Rectal smooth muscle tissue (tissue), 1 donor: ENCODE results near the gene MSX1.

ENCODE experiments used
- H3K27ac ChIP-seq: one replicate; pipeline ENCODE4 v1.7.0; 2013; ENCODE audit warnings: low read depth, low read length, inconsistent platforms
- H3K27me3 ChIP-seq: one replicate; pipeline ENCODE4 v1.7.0; 2013; ENCODE audit warnings: low read length; ENCODE audit not compliant: control insufficient read depth, insufficient read depth
- H3K36me3 ChIP-seq: one replicate; pipeline ENCODE4 v1.7.0; 2013; ENCODE audit warnings: low read length; ENCODE audit not compliant: control insufficient read depth, insufficient read depth
- H3K4me1 ChIP-seq: one replicate; pipeline ENCODE4 v1.7.0; 2013; ENCODE audit warnings: low read length; ENCODE audit not compliant: control insufficient read depth, insufficient read depth
- H3K4me3 ChIP-seq: one replicate; pipeline ENCODE4 v1.7.0; 2013; ENCODE audit warnings: low read length
- H3K9ac ChIP-seq: one replicate; pipeline ENCODE4 v1.7.0; 2013; ENCODE audit warnings: low read length

The MSX1 gene

GRCh38 chr4:4843635-4844291, 15.7 kb upstream of the MSX1 start:
- H3K4me3 ChIP-seq = no peak overlapping the region

DNA sequence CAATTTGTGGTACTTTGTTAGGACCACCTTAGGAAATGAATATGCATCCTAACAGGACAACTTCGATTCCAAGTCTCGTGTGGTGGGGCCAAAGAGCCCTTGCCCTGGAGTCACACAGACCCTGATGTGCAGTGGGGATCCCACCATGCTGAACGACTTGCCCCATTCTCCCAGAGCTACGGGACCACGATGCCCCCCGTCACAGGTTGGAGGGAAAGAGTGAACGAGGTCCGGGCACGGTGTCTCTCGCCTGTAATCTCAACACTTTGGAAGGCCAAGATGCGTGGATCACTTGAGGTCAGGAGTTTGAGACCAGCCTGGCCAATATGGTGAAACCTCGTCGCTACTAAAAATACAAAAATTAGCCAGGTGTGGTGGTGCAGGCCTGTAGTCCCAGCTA, 14.4 kb upstream of the MSX1 start:
- no peaks in the 10 kb centered on the region for H3K4me1 ChIP-seq
- H3K9ac ChIP-seq = no peak overlapping the region
- no peak overlapping the region for H3K4me3 ChIP-seq
- H3K27me3 ChIP-seq = peaks cover 9% of the 10 kb centered on the region
- H3K36me3 ChIP-seq = no peaks in the 10 kb centered on the region
- H3K27ac ChIP-seq = no peak overlapping the region

More at GRCh38 chr4:4843635-4844291, 15.7 kb upstream of the MSX1 start:
- no peak overlapping the region for H3K9ac ChIP-seq
- no peaks in the 10 kb centered on the region for H3K4me1 ChIP-seq
- H3K27me3 ChIP-seq = peaks cover 6% of the 10 kb centered on the region
- H3K36me3 ChIP-seq = no peaks in the 10 kb centered on the region
- H3K27ac ChIP-seq = no peak overlapping the region

DNA sequence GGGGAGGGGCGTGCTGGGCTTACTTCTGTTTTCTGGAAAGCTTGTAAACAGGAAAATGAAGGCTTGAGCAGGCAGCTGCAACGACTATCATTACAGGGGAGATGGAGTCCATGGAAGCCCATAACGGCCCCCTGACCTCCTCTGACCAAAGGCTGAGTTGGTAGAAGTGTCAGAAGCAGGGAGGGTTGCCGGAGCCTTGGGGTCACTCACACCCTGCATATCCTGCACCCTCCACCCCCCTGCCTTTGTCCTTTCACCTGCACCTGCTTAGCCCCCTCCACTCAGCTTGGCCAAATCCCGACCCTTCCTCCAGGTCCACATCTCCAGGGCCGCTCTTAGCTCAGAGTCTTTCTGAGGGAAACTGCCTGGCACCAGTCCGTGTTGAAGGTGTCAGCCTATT, 12.5 kb upstream of the MSX1 start:
- Histone ChIP-seq H3K27ac (no peak overlapping the region), H3K4me1 (no peaks in the 10 kb centered on the region), H3K36me3 (no peaks in the 10 kb centered on the region), H3K9ac (no peak overlapping the region), H3K4me3 (no peak overlapping the region), H3K27me3 (peaks cover 15% of the 10 kb centered on the region)

DNA sequence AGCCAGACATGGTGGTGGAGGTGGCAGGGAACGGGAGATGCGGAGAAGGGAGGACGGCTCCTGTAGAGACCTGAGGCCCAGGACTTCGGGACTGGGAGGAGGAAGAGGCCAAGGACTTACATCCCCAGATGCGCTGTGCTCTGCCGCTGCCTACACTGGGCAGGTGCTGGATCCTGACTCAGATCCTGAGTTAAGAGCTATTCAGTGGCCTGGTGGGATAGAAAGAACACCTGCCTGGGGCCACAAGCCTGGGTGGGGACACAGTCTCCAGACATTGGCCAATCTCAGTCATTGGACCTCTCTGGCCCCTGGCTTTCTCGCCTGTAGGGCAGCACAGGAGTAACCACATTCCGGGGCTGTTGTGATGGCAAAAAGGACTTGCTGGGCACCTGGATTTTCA, 10.9 kb upstream of the MSX1 start:
- no peaks in the 10 kb centered on the region for H3K36me3 ChIP-seq
- peaks cover 30% of the 10 kb centered on the region for H3K27me3 ChIP-seq
- no peak overlapping the region for H3K9ac ChIP-seq
- H3K4me1 ChIP-seq = peaks cover 6% of the 10 kb centered on the region
- no peak overlapping the region for H3K27ac ChIP-seq
- H3K4me3 ChIP-seq = no peak overlapping the region

DNA sequence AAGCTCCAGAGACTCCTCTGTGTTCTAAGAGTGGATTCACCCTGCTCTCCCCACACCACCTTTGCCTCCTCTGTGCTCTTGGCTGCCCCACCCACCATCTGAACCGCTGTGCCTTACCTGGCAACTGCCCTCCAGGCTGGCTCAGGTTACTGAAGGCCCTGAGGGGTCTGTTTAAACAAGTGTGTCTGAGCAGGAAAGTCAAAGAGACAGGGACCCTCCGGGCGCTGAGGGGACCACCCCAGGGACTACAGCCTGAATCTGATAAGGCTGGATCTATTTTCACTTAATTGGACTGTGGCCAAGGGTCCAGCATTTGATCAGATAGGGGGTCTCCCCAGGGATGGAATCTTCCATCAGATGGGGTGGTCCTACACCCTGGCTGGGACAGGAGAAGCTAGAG, 10.4 kb upstream of the MSX1 start:
- H3K9ac ChIP-seq = no peak overlapping the region
- peaks cover 30% of the 10 kb centered on the region for H3K27me3 ChIP-seq

GRCh38 chr4:4849524-4850193, 9.8 kb upstream of the MSX1 start:
- no peak overlapping the region for H3K9ac ChIP-seq
- H3K36me3 ChIP-seq = no peaks in the 10 kb centered on the region
- peaks cover 34% of the 10 kb centered on the region for H3K27me3 ChIP-seq
- no peak overlapping the region for H3K4me3 ChIP-seq
- H3K27ac ChIP-seq = no peak overlapping the region
- H3K4me1 ChIP-seq = peaks cover 6% of the 10 kb centered on the region

More for the DNA sequence above, 10.4 kb upstream of the MSX1 start:
- H3K27ac ChIP-seq = no peak overlapping the region
- H3K4me3 ChIP-seq = no peak overlapping the region
- no peaks in the 10 kb centered on the region for H3K36me3 ChIP-seq
- H3K4me1 ChIP-seq = peaks cover 6% of the 10 kb centered on the region

GRCh38 chr4:4851081-4851480, 8.4 kb upstream of the MSX1 start:
- Histone ChIP-seq H3K36me3 (no peaks in the 10 kb centered on the region), H3K27ac (no peak overlapping the region), H3K27me3 (peaks cover 45% of the 10 kb centered on the region), H3K9ac (no peak overlapping the region), H3K4me1 (peaks cover 6% of the 10 kb centered on the region), H3K4me3 (no peak overlapping the region)

- peaks cover 6% of the 10 kb centered on the region for H3K4me1 ChIP-seq
- H3K4me3 ChIP-seq = no peak overlapping the region
- no peak overlapping the region for H3K27ac ChIP-seq
- H3K9ac ChIP-seq = no peak overlapping the region
- H3K36me3 ChIP-seq = no peaks in the 10 kb centered on the region
- H3K27me3 ChIP-seq = peaks cover 47% of the 10 kb centered on the region
Measured at GRCh38 chr4:4851906-4852305, 7.6 kb upstream of the MSX1 start.

- Histone ChIP-seq H3K36me3 (no peaks in the 10 kb centered on the region), H3K9ac (no peak overlapping the region), H3K4me3 (peak overlapping the region; percentile 47), H3K27ac (no peak overlapping the region), H3K4me1 (peaks cover 6% of the 10 kb centered on the region), H3K27me3 (peaks cover 55% of the 10 kb centered on the region)
Measured at GRCh38 chr4:4852591-4853362, 6.7 kb upstream of the MSX1 start.

- H3K9ac ChIP-seq = no peak overlapping the region
- H3K27ac ChIP-seq = no peak overlapping the region
- peak overlapping the region; percentile 47 for H3K4me3 ChIP-seq
- peaks cover 61% of the 10 kb centered on the region for H3K27me3 ChIP-seq
- H3K4me1 ChIP-seq = peaks cover 6% of the 10 kb centered on the region
- no peaks in the 10 kb centered on the region for H3K36me3 ChIP-seq
Measured at GRCh38 chr4:4853371-4853823, 6.1 kb upstream of the MSX1 start.

GRCh38 chr4:4853921-4854648, 5.4 kb upstream of the MSX1 start:
- Histone ChIP-seq H3K4me3 (peak overlapping the region; percentile 47), H3K27ac (no peak overlapping the region), H3K4me1 (peaks cover 6% of the 10 kb centered on the region), H3K9ac (no peak overlapping the region), H3K27me3 (peaks cover 64% of the 10 kb centered on the region), H3K36me3 (no peaks in the 10 kb centered on the region)
